ENCODE results near the gene DOCK4. TPM values are rescaled to one million over a fixed set of nuclear protein-coding genes. Genes with fewer than 3 reads are reported as not detected.

DOCK4 gene
- total RNA-seq, 4 donors from 2014 or later = 12.7 to 28.4 (median 19.5) TPM

DNA sequence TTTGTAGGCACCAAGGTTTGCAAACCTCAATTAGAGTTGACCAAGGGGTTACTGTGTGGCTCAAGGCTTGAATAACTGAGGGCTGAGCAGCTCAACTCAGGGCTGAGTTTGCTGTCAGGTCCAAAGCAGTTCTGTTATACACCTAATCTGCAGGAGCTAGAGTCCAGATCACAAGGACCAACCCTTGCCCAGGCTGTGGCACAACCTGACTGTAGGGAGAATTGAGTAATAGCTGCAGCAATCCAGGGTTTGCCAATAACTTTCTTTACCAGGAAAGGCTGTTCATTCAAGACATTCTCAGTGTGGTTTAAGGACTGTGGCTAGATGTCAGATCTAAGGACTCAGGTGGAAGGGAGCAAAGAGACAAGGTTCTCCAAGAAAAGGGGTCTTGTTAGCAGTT is 528.4 kb downstream of the DOCK4 start:
- Histone ChIP-seq H3K27ac (no peak overlapping the region), H3K4me3 (no peak overlapping the region), H3K4me1 (no peaks in the 10 kb centered on the region), H3K27me3 (no peaks in the 10 kb centered on the region), H3K36me3 (no peaks in the 10 kb centered on the region), H3K9me3 (no peaks in the 10 kb centered on the region)
- TF ChIP-seq POLR2AphosphoS5 (IDR thresholded peaks at IDR 0.05) (no peak), POLR2A (IDR thresholded peaks at IDR 0.05) (no peak), EP300 (IDR thresholded peaks at IDR 0.05; ENCODE audit: low read depth) (no peak)
- TF ChIP-seq, protein P1, sequence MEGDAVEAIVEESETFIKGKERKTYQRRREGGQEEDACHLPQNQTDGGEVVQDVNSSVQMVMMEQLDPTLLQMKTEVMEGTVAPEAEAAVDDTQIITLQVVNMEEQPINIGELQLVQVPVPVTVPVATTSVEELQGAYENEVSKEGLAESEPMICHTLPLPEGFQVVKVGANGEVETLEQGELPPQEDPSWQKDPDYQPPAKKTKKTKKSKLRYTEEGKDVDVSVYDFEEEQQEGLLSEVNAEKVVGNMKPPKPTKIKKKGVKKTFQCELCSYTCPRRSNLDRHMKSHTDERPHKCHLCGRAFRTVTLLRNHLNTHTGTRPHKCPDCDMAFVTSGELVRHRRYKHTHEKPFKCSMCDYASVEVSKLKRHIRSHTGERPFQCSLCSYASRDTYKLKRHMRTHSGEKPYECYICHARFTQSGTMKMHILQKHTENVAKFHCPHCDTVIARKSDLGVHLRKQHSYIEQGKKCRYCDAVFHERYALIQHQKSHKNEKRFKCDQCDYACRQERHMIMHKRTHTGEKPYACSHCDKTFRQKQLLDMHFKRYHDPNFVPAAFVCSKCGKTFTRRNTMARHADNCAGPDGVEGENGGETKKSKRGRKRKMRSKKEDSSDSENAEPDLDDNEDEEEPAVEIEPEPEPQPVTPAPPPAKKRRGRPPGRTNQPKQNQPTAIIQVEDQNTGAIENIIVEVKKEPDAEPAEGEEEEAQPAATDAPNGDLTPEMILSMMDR (IDR thresholded peaks at IDR 0.05) = no peak
- in situ Hi-C loops (cut with MboI; ENCODE audit: low pct_ligation_motif_present in 1 of 4, low pct_unique_long_range_greater_than_20kb in 1 of 4, low sequenced_read_pairs in 3 of 4) = no loop called here
- intact Hi-C loops (cut with DNase I; ENCODE audit: low total_unique reads) = no loop called here
- no peak for DNase-seq

DNA sequence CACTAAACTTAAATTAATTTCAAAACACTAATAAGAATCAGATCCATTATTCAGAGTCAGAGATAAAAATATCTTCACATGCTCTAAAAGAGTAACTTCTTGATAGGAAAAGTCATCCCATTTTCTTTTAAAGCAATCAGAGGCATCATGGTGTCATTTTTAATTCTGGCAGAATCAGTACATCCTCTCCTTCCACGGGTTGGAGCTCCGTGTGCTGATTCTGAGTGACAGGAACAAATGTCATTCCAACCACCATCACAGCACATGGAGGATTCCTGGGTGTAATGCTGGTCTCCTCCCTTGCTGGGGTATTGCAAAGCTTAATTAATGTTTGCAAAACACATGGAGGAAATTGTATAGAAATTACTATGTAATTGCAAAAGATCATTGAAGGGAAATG is 529.4 kb downstream of the DOCK4 start:
- TF ChIP-seq EP300 (IDR thresholded peaks at IDR 0.05; ENCODE audit: low read depth) (no peak), POLR2AphosphoS5 (IDR thresholded peaks at IDR 0.05) (no peak), POLR2A (IDR thresholded peaks at IDR 0.05) (no peak)
- TF ChIP-seq, protein P1 (IDR thresholded peaks at IDR 0.05) = no peak
- H3K4me3 ChIP-seq = no peak overlapping the region
- no peak for DNase-seq
- intact Hi-C loops (cut with DNase I; ENCODE audit: low total_unique reads) = no loop called here
- in situ Hi-C loops (cut with MboI; ENCODE audit: low pct_ligation_motif_present in 1 of 4, low pct_unique_long_range_greater_than_20kb in 1 of 4, low sequenced_read_pairs in 3 of 4) = no loop called here
- no peaks in the 10 kb centered on the region for H3K36me3 ChIP-seq
- no peaks in the 10 kb centered on the region for H3K9me3 ChIP-seq
- 16 to 17% methylated on average over 2 of the region's 2 CpGs for WGBS, 2 donors (ENCODE audit: low coverage in 1 of 2)
- H3K27ac ChIP-seq = no peak overlapping the region
- H3K4me1 ChIP-seq = no peaks in the 10 kb centered on the region
- no peaks in the 10 kb centered on the region for H3K27me3 ChIP-seq

Small RNA genes within 50 kb of the gene (small RNA-seq; reads per million reads assigned to genes)
- gene RNA5SP237 = 0 reads per million in 4 donors

Other genes starting within 250 kb of the DOCK4 start
- gene ZNF277, start 296 bp upstream of the DOCK4 start, total RNA-seq = 10 to 100 TPM in 3 of 4 donors, 1 to 10 TPM in 1; 2.2 to 27.6 (median 24.1) TPM
- 10 to 100 TPM; 23.3 to 92.7 (median 52.0) TPM for gene IFRD1, start 244.1 kb upstream of the DOCK4 start, total RNA-seq